Adipose tissue (tissue), 3 donors: ENCODE results near the gene HBG1. TPM values are rescaled to one million over a fixed set of nuclear protein-coding genes. Genes with fewer than 3 reads are reported as not detected.
"Not testable (repeated sequence)": the region's sequence is repeated elsewhere in the genome, so short reads cannot be mapped to it uniquely, and the experiment has no call there.

Source experiments
- H3K27ac ChIP-seq: one replicate; pipeline ENCODE4 v1.5.1; 2013; ENCODE audit warnings: low read depth, low read length
- WGBS, 3 donors: extraction: QIAGEN DNeasy Blood & Tissue Kit; methylation state at CpG; one replicate each; pipeline ENCODE4 v1.1.7; 2013; 5-methylcytosine and 5-hydroxymethylcytosine counted together
- polyA plus RNA-seq, 3 donors: library from polyadenylated mRNA; stranded (reverse); fragments of 200-250 nt; gene quantifications; one replicate each; pipeline ENCODE4 v1.2.3, GENCODE V29; 2013
- donor health status: healthy with polysubstance abuse.
- donor health status: Bipolar disorder and iron deficiency.
- donor health status: healthy.

The HBG1 gene
- polyA plus RNA-seq, 3 donors, result not detected

- WGBS, 3 donors, result 25 to 62% (median 28%) methylated on average over 3 of the region's 3 CpGs
- H3K27ac ChIP-seq, result no peak overlapping the region
These were observed 31.0 kb upstream of the HBG1 start for GRCh38 chr11:5280582-5281102.

GRCh38 chr11:5279471-5280090 lies 29.9 kb upstream of the HBG1 start:
- H3K27ac ChIP-seq, result no peak overlapping the region
- 77 to 83% (median 80%) methylated on average over 4 of the region's 4 CpGs for WGBS, 3 donors

- H3K27ac ChIP-seq, result no peak overlapping the region
- WGBS, 3 donors, result 38 to 83% (median 70%) methylated on average over 1 of the region's 1 CpG
These were observed 28.2 kb upstream of the HBG1 start for GRCh38 chr11:5277807-5278382.

GRCh38 chr11:5276697-5277096 lies 27.0 kb upstream of the HBG1 start:
- WGBS, 3 donors, result 72 to 87% (median 81%) methylated on average over 2 of the region's 2 CpGs
- H3K27ac ChIP-seq, result no peak overlapping the region

GRCh38 chr11:5275369-5276110 lies 25.9 kb upstream of the HBG1 start:
- H3K27ac ChIP-seq, result no peak overlapping the region
- 68 to 70% (median 70%) methylated on average over 6 of the region's 6 CpGs for WGBS, 3 donors

GRCh38 chr11:5274395-5274794 lies 24.7 kb upstream of the HBG1 start:
- 54 to 71% (median 70%) methylated on average over 5 of the region's 5 CpGs for WGBS, 3 donors
- H3K27ac ChIP-seq, result no peak overlapping the region

- WGBS, 3 donors, result 67 to 75% (median 67%) methylated on average over 4 of the region's 4 CpGs
These were observed 22.8 kb upstream of the HBG1 start for GRCh38 chr11:5272395-5273017.

GRCh38 chr11:5269715-5270147 lies 20.1 kb upstream of the HBG1 start, which contains the start of gene HBE1:
Gene HBE1 (minus strand): TSS chr11:5269945. CDS start chr11:5269890, 55 bp downstream.
- 56 to 63% (median 59%) methylated on average over 4 of the region's 4 CpGs for WGBS, 3 donors

More at GRCh38 chr11:5272395-5273017, 22.8 kb upstream of the HBG1 start:
- H3K27ac ChIP-seq, result no peak overlapping the region

GRCh38 chr11:5267033-5267563 lies 17.4 kb upstream of the HBG1 start:
- WGBS, 3 donors, result 74 to 78% (median 76%) methylated on average over 2 of the region's 2 CpGs
- no peak overlapping the region for H3K27ac ChIP-seq

More at GRCh38 chr11:5269715-5270147, 20.1 kb upstream of the HBG1 start, which contains the start of gene HBE1:
- no peak within 1 kb of the TSS for H3K27ac ChIP-seq

- no peak overlapping the region for H3K27ac ChIP-seq
These were observed 17.0 kb upstream of the HBG1 start for GRCh38 chr11:5266609-5267008.

- H3K27ac ChIP-seq, result no peak overlapping the region
- 40 to 49% (median 44%) methylated on average over 2 of the region's 2 CpGs for WGBS, 3 donors
These were observed 16.2 kb upstream of the HBG1 start for GRCh38 chr11:5265832-5266231.

GRCh38 chr11:5258543-5259262 lies 9.0 kb upstream of the HBG1 start:
- no peak overlapping the region for H3K27ac ChIP-seq
- WGBS, 3 donors, result 67 to 82% (median 76%) methylated on average over 7 of the region's 7 CpGs

- no peak overlapping the region for H3K27ac ChIP-seq
These were observed 7.6 kb upstream of the HBG1 start for GRCh38 chr11:5257296-5257695.

GRCh38 chr11:5254646-5255413 lies 5.2 kb upstream of the HBG1 start, which contains the start of gene HBG2:
Gene HBG2 (minus strand): TSS chr11:5254781. CDS start chr11:5254728, 53 bp downstream.
- WGBS, 3 donors, result 62 to 71% (median 65%) methylated on average over 4 of the region's 9 CpGs
- H3K27ac ChIP-seq, result not testable (repeated sequence)

More at GRCh38 chr11:5257296-5257695, 7.6 kb upstream of the HBG1 start:
- WGBS, 3 donors, result 16 to 51% (median 46%) methylated on average over 2 of the region's 2 CpGs

GRCh38 chr11:5254023-5254422 lies 4.4 kb upstream of the HBG1 start:
- WGBS, 3 donors, result 52 to 81% (median 80%) methylated on average over 2 of the region's 2 CpGs
- not testable (repeated sequence) for H3K27ac ChIP-seq

- H3K27ac ChIP-seq, result not testable (repeated sequence)
- WGBS, 3 donors, result 66 to 89% (median 82%) methylated on average over 5 of the region's 5 CpGs
These were observed 3.8 kb upstream of the HBG1 start for GRCh38 chr11:5253440-5253839.

GRCh38 chr11:5252919-5253265 lies 3.2 kb upstream of the HBG1 start:
- 52 to 73% (median 53%) methylated on average over 1 of the region's 1 CpG for whole genome bisulfite sequencing, 3 donors
- H3K27ac ChIP-seq, result no peak overlapping the region
